Smooth muscle cell (in vitro differentiated cells): ENCODE measurements around the gene PPP4C. TPM values are rescaled to one million over a fixed set of nuclear protein-coding genes. Genes with fewer than 3 reads are reported as not detected.
A peak's percentile ranks its signal among the peaks of the same experiment; 100 is the strongest.

ENCODE experiments used
- DNase-seq: peaks from one replicate; lab custom pipeline; 2025; ENCODE audit not compliant: unreplicated experiment; lab: John Stamatoyannopoulos, UW
- H2AFZ ChIP-seq: fragments of 200-600 bp; sonication (generic); 2 replicates; pipeline ENCODE4 v1.6.0; 2016; ENCODE audit warnings: antibody characterized with exemption, low read depth, mild to moderate bottlenecking
- H3F3A ChIP-seq: fragments of 200-600 bp; sonication (generic); 2 replicates; pipeline ENCODE4 v1.6.0; 2017; ENCODE audit warnings: antibody characterized with exemption, low read depth
- H3K27ac ChIP-seq: fragments of 200-600 bp; sonication (generic); 2 replicates; pipeline ENCODE4 v1.5.1; 2016; ENCODE audit warnings: low read depth, mild to moderate bottlenecking
- H3K27me3 ChIP-seq: fragments of 200-600 bp; sonication (generic); 2 replicates; pipeline ENCODE4 v1.6.1; 2016; ENCODE audit warnings: low read depth, mild to moderate bottlenecking
- H3K36me3 ChIP-seq: fragments of 200-600 bp; sonication (generic); 2 replicates; pipeline ENCODE4 v1.5.1; 2016; ENCODE audit warnings: low read depth
- H3K4me1 ChIP-seq: fragments of 200-600 bp; sonication (generic); 2 replicates; pipeline ENCODE4 v1.5.1; 2016; ENCODE audit warnings: low read depth
- H3K4me2 ChIP-seq: fragments of 200-600 bp; sonication (generic); 2 replicates; pipeline ENCODE4 v1.6.0; 2016; ENCODE audit warnings: mild to moderate bottlenecking
- H3K4me3 ChIP-seq: fragments of 200-600 bp; sonication (generic); 2 replicates; pipeline ENCODE4 v1.5.1; 2016; ENCODE audit warnings: mild to moderate bottlenecking
- H3K79me2 ChIP-seq: fragments of 200-600 bp; sonication (generic); 2 replicates; pipeline ENCODE4 v1.6.0; 2016; ENCODE audit warnings: low read depth, mild to moderate bottlenecking
- H3K9ac ChIP-seq: fragments of 200-600 bp; sonication (generic); 2 replicates; pipeline ENCODE4 v1.6.0; 2016; ENCODE audit warnings: low read depth
- H3K9me3 ChIP-seq: fragments of 200-600 bp; sonication (generic); replicated peaks from 2 replicates; pipeline ENCODE4 v1.5.1; 2016; ENCODE audit warnings: low read depth
- H4K20me1 ChIP-seq: fragments of 200-600 bp; sonication (generic); 2 replicates; pipeline ENCODE4 v1.6.0; 2016; ENCODE audit warnings: low read depth
- WGBS: methylation state at CpG from one replicate; pipeline ENCODE4 v1.1.7; 2016; ENCODE audit warnings: low lambda C conversion rate; 5-methylcytosine and 5-hydroxymethylcytosine counted together
- polyA plus RNA-seq: library from polyadenylated mRNA; unstranded; fragments of >200 nt; fragmentation: Nextera tagmentation; extraction: Ambion mirVana; gene quantifications from 2 replicates; pipeline ENCODE4 v1.2.1, GENCODE V29; 2016
- total RNA-seq: library from RNA; depleted of rRNA; stranded (reverse); fragments of >200 nt; gene quantifications from 2 replicates; pipeline ENCODE4 v1.2.3, GENCODE V29; 2014
- TF ChIP-seq, protein P1 (sequence below): fragments of 200-600 bp; sonication (generic); IDR thresholded peaks from 2 replicates; pipeline ENCODE4 v1.5.1; 2017; ENCODE audit warnings: borderline replicate concordance, mild to moderate bottlenecking, antibody characterized with exemption; ENCODE audit not compliant: insufficient read depth, poor library complexity, severe bottlenecking

Gene PPP4C
- total and polyA plus RNA-seq, 2 experiments from 2014 or later, result 111 to 224 TPM

DNA sequence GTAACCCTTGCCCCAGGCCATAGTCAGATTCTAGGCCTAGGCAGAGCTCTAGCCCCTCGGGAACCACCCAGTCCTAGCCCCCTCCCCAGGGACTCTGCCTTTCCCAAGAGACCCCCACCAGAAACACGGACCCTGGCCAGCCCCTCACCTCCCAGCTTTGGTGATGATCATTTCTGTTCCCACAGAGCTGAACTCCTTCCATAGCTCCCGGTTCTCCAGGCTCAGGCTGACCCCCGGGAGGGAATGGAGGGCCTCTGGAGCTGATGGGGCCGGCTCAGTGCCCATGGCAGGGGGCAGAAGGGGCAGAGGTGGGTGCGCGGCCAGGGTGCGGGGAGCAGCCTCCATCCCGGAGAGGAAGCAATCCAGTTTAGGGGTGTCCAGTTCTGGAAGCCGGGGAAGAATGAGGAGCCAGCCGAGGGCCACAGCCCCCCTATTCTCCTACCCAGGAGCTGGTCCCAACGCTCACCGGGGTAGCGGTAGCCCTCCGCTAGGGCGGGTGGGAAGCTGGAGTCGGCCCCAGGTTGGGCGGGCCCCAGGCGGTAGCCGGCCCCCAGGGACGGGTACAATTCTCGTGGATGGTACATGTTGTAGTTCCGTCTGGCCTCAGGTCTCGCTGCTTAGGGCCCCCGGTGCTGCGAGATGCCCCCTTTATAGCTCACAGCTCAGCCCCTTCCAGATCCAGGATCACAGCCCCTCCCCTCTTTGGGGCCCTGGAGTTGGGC is 15.0 kb downstream of the PPP4C start:
- TF ChIP-seq, protein P1, sequence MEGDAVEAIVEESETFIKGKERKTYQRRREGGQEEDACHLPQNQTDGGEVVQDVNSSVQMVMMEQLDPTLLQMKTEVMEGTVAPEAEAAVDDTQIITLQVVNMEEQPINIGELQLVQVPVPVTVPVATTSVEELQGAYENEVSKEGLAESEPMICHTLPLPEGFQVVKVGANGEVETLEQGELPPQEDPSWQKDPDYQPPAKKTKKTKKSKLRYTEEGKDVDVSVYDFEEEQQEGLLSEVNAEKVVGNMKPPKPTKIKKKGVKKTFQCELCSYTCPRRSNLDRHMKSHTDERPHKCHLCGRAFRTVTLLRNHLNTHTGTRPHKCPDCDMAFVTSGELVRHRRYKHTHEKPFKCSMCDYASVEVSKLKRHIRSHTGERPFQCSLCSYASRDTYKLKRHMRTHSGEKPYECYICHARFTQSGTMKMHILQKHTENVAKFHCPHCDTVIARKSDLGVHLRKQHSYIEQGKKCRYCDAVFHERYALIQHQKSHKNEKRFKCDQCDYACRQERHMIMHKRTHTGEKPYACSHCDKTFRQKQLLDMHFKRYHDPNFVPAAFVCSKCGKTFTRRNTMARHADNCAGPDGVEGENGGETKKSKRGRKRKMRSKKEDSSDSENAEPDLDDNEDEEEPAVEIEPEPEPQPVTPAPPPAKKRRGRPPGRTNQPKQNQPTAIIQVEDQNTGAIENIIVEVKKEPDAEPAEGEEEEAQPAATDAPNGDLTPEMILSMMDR, result no peak
- Histone ChIP-seq H2AFZ (no peak overlapping the region), H3K4me1 (peaks cover 19% of the 10 kb centered on the region), H3K4me3 (peak overlapping the region; percentile 50), H3K27ac (peak overlapping the region; percentile 61), H3K4me2 (peak overlapping the region; percentile 83), H3K36me3 (no peaks in the 10 kb centered on the region), H3K9ac (no peak overlapping the region), H4K20me1 (no peaks in the 10 kb centered on the region), H3K27me3 (no peaks in the 10 kb centered on the region), H3F3A (peaks cover 24% of the 10 kb centered on the region), H3K79me2 (no peaks in the 10 kb centered on the region), H3K9me3 (no peaks in the 10 kb centered on the region)
- 81% methylated on average over 26 of the region's 26 CpGs for WGBS
- no peak for DNase-seq

DNA sequence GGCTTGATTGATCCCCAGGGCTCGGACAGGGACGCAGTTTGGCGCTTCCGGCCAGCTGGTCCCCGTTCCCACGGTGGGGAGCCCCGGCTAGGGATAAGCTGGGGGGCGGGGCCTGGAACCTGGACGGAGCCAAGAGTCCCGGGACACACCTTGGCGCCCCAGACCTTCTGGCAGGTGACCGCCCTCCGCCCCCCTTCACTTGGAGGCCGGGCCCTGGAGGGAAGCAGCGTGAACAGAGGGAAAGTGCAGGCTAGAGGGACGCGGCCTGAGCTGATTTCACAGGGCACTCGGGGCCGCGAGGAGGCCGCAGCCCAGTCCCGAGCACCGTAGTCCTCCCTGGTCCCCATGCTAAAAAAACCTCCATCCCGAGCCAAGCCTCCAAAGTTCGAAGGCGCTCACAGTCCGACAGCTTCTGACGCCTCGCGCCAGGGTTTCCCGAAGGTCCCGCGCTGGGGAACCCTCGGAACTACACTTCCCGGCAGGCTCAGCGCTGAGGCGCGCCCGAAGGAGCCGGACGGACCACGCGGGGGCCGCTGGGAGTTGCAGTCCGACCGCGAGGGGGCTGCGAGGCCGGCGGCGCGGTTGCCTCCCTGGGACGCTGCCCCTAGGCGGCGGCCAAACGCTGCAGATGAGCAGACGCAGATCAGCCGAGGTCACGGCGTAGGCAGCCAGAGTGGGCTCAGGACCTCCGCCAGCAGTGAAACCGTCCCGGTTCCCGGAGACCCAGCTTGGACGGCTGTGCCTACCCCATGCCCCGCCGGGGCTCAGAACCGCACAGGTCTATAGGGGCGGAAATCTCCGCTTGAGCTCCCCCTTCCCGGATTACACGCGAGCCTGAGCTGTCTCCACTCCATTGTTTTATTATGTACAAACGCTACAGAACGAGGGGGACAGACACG is 15.9 kb downstream of the PPP4C start, which contains the start of gene TBX6:
Gene TBX6, minus strand, starts transcription at position 451 of the 899 bp plus-strand sequence. CDS start 731 bp downstream, outside the sequence.
- Histone ChIP-seq H3K4me1 (peaks cover 19% of the 10 kb centered on the region), H3K27ac (peak within 1 kb of the TSS; percentile 61)

DNA sequence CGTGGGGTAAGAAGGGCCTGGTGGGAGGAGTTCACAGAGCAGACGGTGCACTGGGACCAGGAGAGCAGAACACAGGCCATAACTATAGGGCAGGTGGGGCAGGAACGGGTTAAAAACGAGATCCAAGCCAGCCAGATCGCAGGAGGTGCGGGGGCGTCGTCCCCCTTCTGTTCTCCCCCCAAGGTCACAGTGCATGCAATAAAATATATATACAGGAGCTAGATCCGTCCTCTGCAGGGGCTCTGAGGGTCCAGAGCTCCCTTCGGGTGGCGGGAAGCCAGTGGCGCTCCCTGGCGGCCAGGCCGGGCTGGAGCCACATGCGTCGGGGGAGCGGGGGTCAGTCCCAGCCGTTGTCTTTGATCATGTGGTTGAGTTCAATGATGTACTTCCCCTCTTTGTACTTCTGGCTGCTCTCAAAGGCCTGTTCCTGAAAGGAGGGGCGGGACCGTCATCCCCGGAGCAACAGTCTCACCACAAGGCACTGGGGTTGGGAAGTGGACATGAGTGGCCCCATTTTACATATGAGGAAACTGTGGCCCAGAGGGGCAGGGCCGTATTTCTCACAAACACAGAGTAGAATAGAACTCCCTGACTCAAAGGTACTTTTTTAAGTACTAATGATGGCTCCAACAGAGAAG is 16.7 kb downstream of the PPP4C start:
- peak overlapping the region; percentile 50 for H3K4me3 ChIP-seq
- DNase-seq, result no peak
- TF ChIP-seq, protein P1, result peak; percentile 70
- no peak overlapping the region for H2AFZ ChIP-seq
- H3K27me3 ChIP-seq, result no peaks in the 10 kb centered on the region
- H3K9ac ChIP-seq, result no peak overlapping the region
- peak overlapping the region; percentile 59 for H3K27ac ChIP-seq
- peak overlapping the region; percentile 83 for H3K4me2 ChIP-seq
- no peaks in the 10 kb centered on the region for H3K36me3 ChIP-seq
- peaks cover 19% of the 10 kb centered on the region for H3K4me1 ChIP-seq
- peaks cover under 1% of the 10 kb centered on the region for H4K20me1 ChIP-seq
- H3K79me2 ChIP-seq, result peaks cover 7% of the 10 kb centered on the region
- peaks cover 16% of the 10 kb centered on the region for H3F3A ChIP-seq
- WGBS, result 9% methylated on average over 22 of the region's 22 CpGs
- no peaks in the 10 kb centered on the region for H3K9me3 ChIP-seq

More for the DNA sequence above, 15.9 kb downstream of the PPP4C start, which contains the start of gene TBX6:
- Histone ChIP-seq H3K4me2 (peak within 1 kb of the TSS; percentile 83), H3F3A (peaks cover 24% of the 10 kb centered on the region), H3K27me3 (no peaks in the 10 kb centered on the region), H3K9ac (peak within 1 kb of the TSS; percentile 65), H3K9me3 (no peaks in the 10 kb centered on the region), H2AFZ (peak within 1 kb of the TSS; percentile 20), H4K20me1 (no peaks in the 10 kb centered on the region), H3K79me2 (no peaks in the 10 kb centered on the region), H3K36me3 (no peaks in the 10 kb centered on the region), H3K4me3 (peak within 1 kb of the TSS; percentile 50)
- 2% methylated on average over 72 of the region's 76 CpGs for WGBS
- DNase-seq, result peak; percentile 73
- TF ChIP-seq, protein P1, result peak; percentile 41
